Osteoblast (primary cell): ENCODE results near the gene GLRX. TPM values are rescaled to one million over a fixed set of nuclear protein-coding genes. Genes with fewer than 3 reads are reported as not detected.
A peak's percentile ranks its signal among the peaks of the same experiment; 100 is the strongest.
"Not testable (repeated sequence)": the region's sequence is repeated elsewhere in the genome, so short reads cannot be mapped to it uniquely, and the experiment has no call there.

Experiments
- DNase-seq: peaks from one replicate; pipeline ENCODE4 v3.0.0; 2011; ENCODE audit warnings: low spot score, mixed read lengths; ENCODE audit not compliant: insufficient read length; ENCODE audit errors: missing footprints
- H2AFZ ChIP-seq: 2 replicates; pipeline ENCODE4 v1.6.0; 2011; ENCODE audit warnings: mild to moderate bottlenecking, low read length
- H3K27ac ChIP-seq: 2 replicates; pipeline ENCODE4 v1.5.1; 2011; ENCODE audit warnings: mild to moderate bottlenecking, low read depth, low read length, moderate library complexity
- H3K27me3 ChIP-seq: 2 replicates; pipeline ENCODE4 v1.6.0; 2012; ENCODE audit warnings: mild to moderate bottlenecking, control low read depth, inconsistent platforms, low read length, moderate library complexity; ENCODE audit not compliant: insufficient read depth
- H3K36me3 ChIP-seq: 2 replicates; pipeline ENCODE4 v1.5.1; 2011; ENCODE audit warnings: mild to moderate bottlenecking, low read length, control low read depth, moderate library complexity; ENCODE audit not compliant: insufficient read depth
- H3K4me1 ChIP-seq: 2 replicates; pipeline ENCODE4 v1.5.1; 2011; ENCODE audit warnings: mild to moderate bottlenecking, low read length, control low read depth, moderate library complexity; ENCODE audit not compliant: insufficient read depth
- H3K4me2 ChIP-seq: 2 replicates; pipeline ENCODE4 v1.6.0; 2011; ENCODE audit warnings: mild to moderate bottlenecking, low read length; ENCODE audit not compliant: insufficient read depth
- H3K4me3 ChIP-seq: fragments of 200-600 bp; sonication (generic); 3 replicates; pipeline ENCODE4 v1.5.1; 2012; ENCODE audit warnings: mild to moderate bottlenecking, low read length, inconsistent platforms; ENCODE audit not compliant: insufficient read depth
- H3K79me2 ChIP-seq: 2 replicates; pipeline ENCODE4 v1.6.0; 2012; ENCODE audit warnings: mild to moderate bottlenecking, low read length, control low read depth, inconsistent platforms; ENCODE audit not compliant: insufficient read depth
- H3K9me3 ChIP-seq: 2 replicates; pipeline ENCODE4 v1.5.1; 2011; ENCODE audit warnings: low read depth, low read length, control low read depth
- H4K20me1 ChIP-seq: 2 replicates; pipeline ENCODE4 v1.6.0; 2012; ENCODE audit warnings: mild to moderate bottlenecking, low read length, control low read depth; ENCODE audit not compliant: insufficient read depth
- CTCF ChIP-seq: IDR thresholded peaks from 2 replicates; pipeline ENCODE4 v1.5.1; 2011; ENCODE audit warnings: mild to moderate bottlenecking, low read depth, low read length, moderate library complexity; ENCODE audit errors: extremely low read depth
- total RNA-seq: library from RNA; depleted of rRNA; stranded (reverse); fragments of >200 nt; gene quantifications from 2 replicates; pipeline ENCODE4 v1.2.3, GENCODE V29; 2012

Gene GLRX
- total RNA-seq, 1 donor: 59.0 TPM

- Histone ChIP-seq H3K4me2 (peak overlapping the region; percentile 80), H4K20me1 (no peaks in the 10 kb centered on the region), H3K4me3 (no peak overlapping the region), H3K9me3 (no peaks in the 10 kb centered on the region), H3K27me3 (no peaks in the 10 kb centered on the region), H3K27ac (peak overlapping the region; percentile 100), H3K36me3 (no peaks in the 10 kb centered on the region), H3K4me1 (peaks cover 47% of the 10 kb centered on the region), H2AFZ (peak overlapping the region; percentile 52), H3K79me2 (no peaks in the 10 kb centered on the region)
- TF ChIP-seq CTCF: no peak
- DNase-seq: peak; percentile 86
Measured at GRCh38 chr5:95857185-95857945, 34.8 kb upstream of the GLRX start.

GRCh38 chr5:95856501-95856981, 34.0 kb upstream of the GLRX start:
- H3K27ac ChIP-seq: no peak overlapping the region
- H3K79me2 ChIP-seq: no peaks in the 10 kb centered on the region
- H4K20me1 ChIP-seq: no peaks in the 10 kb centered on the region
- H3K4me3 ChIP-seq: no peak overlapping the region
- no peak overlapping the region for H3K4me2 ChIP-seq
- H3K4me1 ChIP-seq: peaks cover 38% of the 10 kb centered on the region
- H3K36me3 ChIP-seq: no peaks in the 10 kb centered on the region
- H3K27me3 ChIP-seq: no peaks in the 10 kb centered on the region
- no peak overlapping the region for H2AFZ ChIP-seq
- H3K9me3 ChIP-seq: no peaks in the 10 kb centered on the region
- no peak for DNase-seq
- no peak for TF ChIP-seq CTCF

GRCh38 chr5:95853490-95853889, 31.0 kb upstream of the GLRX start:
- H3K4me1 ChIP-seq: peaks cover 22% of the 10 kb centered on the region
- H3K9me3 ChIP-seq: no peaks in the 10 kb centered on the region
- H4K20me1 ChIP-seq: no peaks in the 10 kb centered on the region
- no peak for TF ChIP-seq CTCF
- no peak overlapping the region for H3K4me2 ChIP-seq
- H3K4me3 ChIP-seq: no peak overlapping the region
- H3K79me2 ChIP-seq: no peaks in the 10 kb centered on the region
- DNase-seq: no peak
- no peak overlapping the region for H3K27ac ChIP-seq
- no peak overlapping the region for H2AFZ ChIP-seq
- no peaks in the 10 kb centered on the region for H3K36me3 ChIP-seq
- H3K27me3 ChIP-seq: no peaks in the 10 kb centered on the region

GRCh38 chr5:95852567-95852966, 30.0 kb upstream of the GLRX start:
- H3K27me3 ChIP-seq: no peaks in the 10 kb centered on the region
- no peak for DNase-seq
- H3K9me3 ChIP-seq: no peaks in the 10 kb centered on the region
- H3K36me3 ChIP-seq: no peaks in the 10 kb centered on the region
- no peak overlapping the region for H3K27ac ChIP-seq
- no peak for TF ChIP-seq CTCF
- H3K4me3 ChIP-seq: no peak overlapping the region
- peaks cover 15% of the 10 kb centered on the region for H3K4me1 ChIP-seq
- H3K79me2 ChIP-seq: no peaks in the 10 kb centered on the region
- H4K20me1 ChIP-seq: no peaks in the 10 kb centered on the region
- H3K4me2 ChIP-seq: no peak overlapping the region
- H2AFZ ChIP-seq: no peak overlapping the region

GRCh38 chr5:95851141-95851540, 28.6 kb upstream of the GLRX start:
- H3K4me2 ChIP-seq, H3K4me3 ChIP-seq, H3K27ac ChIP-seq, H3K27me3 ChIP-seq, H3K9me3 ChIP-seq, DNase-seq, H2AFZ ChIP-seq, H3K36me3 ChIP-seq, H3K79me2 ChIP-seq, H4K20me1 ChIP-seq: not testable (repeated sequence)
- H3K4me1 ChIP-seq: peaks cover 17% of the 10 kb centered on the region
